OCI-M2 (cell line): ENCODE measurements around the gene ESR2.
A peak's percentile ranks its signal among the peaks of the same experiment; 100 is the strongest.
"Not testable (repeated sequence)": the region's sequence is repeated elsewhere in the genome, so short reads cannot be mapped to it uniquely, and the experiment has no call there.

Experiments
- DNase-seq: peaks from one replicate; lab custom pipeline; 2025; ENCODE audit not compliant: unreplicated experiment; lab: John Stamatoyannopoulos, UW

Gene ESR2

DNA sequence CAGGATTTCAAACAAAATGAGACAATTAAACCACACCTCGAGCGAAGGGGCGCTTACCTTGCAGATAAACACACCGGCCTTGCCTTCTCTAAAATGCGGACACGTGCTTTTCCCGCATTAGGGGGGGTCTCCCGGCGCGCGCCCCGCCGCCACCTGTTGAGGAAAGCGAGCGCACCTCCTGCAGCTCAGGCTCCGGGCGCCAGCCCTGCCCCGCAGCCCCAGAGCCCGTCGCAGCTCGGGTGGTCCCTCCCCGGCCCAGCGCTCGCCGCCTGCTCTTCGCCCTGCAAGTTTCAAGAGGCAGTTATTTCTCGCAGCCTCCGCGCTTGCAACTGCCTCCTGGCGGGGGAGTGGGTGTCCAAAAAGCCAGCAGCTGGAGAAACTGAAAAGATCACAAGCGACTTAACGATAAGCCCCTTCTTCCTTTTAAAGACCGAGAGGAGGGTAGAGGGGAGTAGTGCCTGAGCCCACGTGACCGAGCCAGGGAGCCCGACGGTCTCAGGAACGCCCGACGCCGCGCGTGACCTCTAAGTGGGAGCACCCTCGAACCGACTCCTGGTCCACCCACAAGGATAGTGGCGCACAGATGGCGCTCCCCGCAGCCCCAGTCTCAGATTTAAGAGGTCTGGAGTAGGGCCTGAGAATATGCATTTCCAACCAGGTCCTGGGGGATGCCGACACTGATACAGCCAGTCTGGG lies at the start of gene ESR2:
ESR2 (minus strand) TSS at position 396 of the 696 bp plus-strand sequence. CDS start 11,386 bp downstream, outside the sequence.
- no peak for DNase-seq

- DNase-seq: no peak
Measured at GRCh38 chr14:64340560-64341196, 46.5 kb upstream of the ESR2 start.

DNA sequence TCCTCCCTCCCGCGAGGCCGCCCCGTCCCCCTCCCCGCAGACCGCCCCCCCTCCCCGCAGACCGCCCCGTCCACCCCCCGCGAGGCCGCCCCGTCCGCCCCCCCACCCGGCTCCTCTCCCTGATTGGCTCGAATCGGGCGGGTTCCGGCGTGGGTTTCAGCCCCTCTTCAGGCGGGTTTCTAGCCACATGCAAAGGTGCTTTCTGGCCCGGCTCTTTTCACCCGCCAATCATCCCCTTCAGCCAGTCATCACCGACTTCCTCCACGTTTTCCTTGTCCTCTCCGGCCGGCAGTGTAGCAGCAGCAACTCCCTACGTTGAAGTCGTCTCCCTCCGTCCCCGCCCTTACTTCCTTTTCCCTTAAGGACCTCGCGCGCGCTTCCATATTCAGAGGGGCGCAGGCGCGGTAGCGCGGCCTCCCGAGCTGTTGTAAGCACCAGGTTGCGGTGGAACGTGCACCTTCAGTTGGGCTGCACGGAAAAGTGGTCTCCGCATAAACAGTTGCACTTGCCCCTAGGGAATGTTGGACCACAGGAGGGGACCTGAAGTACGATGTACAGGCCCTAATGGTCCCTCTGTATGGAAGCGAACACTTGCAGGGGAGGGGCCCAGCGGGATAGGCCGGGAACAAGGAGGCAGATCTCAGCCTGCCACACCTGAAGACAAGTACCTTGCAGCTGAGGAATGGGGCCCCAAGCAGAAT lies 44.6 kb upstream of the ESR2 start:
- DNase-seq: peak; percentile 82

DNA sequence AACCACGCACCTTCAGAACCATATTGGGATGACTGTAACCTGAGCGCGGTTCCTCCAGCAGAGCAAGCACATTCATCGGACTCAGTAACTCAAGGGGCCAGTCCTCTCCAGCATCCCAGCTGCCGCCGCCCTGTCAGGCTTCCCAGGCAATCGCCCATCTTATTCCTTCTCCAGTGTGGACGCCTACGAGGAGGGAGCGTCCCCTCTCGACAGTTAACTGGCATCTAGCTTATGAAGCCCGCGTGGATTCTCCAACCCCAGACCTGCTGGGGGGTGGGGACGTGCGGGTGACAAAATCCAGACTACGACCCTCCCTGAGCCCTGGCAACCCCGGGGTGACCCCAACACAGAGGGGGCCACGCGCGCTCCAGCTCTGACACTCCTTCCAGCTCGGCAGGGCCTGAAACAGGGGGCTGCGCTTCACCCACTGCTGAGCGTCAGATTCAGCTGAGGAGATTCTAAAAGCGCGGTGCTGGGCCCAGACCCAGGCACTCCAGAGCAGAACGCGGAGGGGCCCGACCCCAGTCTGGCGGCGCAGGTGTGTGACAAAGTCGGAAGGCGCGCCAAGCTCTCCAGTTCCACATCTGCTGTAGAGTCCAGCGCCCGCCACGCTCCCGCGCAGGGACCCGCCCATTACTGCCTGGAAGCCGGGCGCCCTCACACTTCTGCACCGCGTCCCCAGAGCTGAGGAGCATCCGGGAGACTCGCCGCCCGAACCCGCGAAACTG lies 43.9 kb upstream of the ESR2 start:
- DNase-seq: peak; percentile 82

DNA sequence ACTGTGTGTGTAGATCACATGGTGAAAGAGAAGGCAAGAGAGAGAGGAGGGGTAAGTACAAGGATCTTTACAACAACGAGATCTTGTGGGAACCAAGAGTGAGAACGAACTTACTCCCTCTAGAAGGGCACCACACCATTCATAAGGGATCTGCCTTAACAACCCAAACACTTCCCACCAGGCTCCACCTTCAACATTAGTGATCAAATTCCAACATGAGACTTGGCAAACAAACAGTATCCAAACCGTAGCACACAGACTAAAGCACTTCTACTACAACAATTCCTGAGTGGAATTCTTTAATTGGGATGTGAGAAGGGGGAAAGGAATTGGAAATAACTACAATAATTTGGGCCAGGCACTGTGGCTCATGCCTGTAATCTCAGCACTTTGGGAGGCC lies 35.0 kb upstream of the ESR2 start:
- DNase-seq: no peak

DNA sequence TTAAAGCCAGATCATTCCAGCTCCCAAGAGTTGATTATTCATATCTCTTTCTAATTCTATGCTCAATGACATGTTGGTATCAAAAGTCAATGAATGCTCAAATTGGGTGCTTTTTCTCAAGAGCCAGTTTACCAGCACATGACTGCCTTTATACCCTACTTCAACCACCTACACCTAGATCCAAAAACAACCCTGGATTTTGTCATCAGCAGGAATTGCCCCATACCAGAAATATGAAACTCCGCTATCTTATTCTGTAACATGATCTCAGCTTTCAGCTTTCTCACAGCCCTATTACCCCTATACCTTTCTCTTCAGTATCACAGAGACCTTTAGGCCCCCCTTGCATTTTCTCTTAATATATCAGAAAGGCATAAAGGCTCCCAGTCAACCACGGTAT lies 32.3 kb upstream of the ESR2 start:
- no peak for DNase-seq

GRCh38 chr14:64324895-64325294 lies 30.7 kb upstream of the ESR2 start:
- no peak for DNase-seq

DNA sequence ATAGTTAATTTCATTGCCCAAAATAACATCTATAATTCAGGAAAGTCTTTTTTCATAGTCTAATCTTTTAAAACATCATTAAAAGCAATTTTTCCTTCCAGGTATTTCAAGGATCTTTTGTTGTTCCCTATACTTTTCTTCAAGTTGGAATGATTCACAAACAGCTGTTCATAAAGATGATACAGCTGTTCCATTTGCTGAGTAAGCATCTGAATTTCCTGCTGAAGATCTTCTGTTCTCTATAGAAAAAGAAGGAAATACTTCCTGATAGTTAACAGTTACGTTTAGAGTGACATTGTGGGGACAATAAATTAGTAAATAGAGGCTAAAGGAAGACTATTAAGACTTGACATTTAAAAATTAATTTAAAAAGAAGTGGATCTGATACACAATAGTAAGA lies 30.3 kb upstream of the ESR2 start:
- no peak for DNase-seq

- not testable (repeated sequence) for DNase-seq
Measured at GRCh38 chr14:64320362-64320761, 26.2 kb upstream of the ESR2 start.

GRCh38 chr14:64318695-64319094 lies 24.5 kb upstream of the ESR2 start:
- DNase-seq: not testable (repeated sequence)

- DNase-seq: no peak
Measured at GRCh38 chr14:64303471-64303917, 9.3 kb upstream of the ESR2 start.

DNA sequence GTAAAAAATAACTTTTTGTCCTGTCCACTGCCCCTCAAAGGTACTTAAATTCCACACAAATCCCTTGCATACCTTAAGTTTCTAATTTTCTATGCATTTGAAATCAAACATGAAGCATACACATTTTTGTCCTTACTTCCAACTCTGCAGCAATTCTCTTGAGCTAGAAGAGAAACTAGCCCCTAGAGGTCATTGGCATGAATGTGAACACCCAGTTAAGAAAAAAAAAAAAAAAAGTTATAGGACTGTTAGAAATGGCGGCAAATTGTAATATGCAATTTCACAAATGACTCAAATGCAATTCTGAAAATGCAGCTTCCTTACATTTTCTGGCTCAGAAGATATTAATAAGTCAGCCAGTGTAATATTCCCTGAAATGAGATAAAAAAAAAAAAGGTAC lies 4.6 kb upstream of the ESR2 start:
- DNase-seq: no peak

- no peak for DNase-seq
Measured at GRCh38 chr14:64296561-64296960, 2.4 kb upstream of the ESR2 start.

DNA sequence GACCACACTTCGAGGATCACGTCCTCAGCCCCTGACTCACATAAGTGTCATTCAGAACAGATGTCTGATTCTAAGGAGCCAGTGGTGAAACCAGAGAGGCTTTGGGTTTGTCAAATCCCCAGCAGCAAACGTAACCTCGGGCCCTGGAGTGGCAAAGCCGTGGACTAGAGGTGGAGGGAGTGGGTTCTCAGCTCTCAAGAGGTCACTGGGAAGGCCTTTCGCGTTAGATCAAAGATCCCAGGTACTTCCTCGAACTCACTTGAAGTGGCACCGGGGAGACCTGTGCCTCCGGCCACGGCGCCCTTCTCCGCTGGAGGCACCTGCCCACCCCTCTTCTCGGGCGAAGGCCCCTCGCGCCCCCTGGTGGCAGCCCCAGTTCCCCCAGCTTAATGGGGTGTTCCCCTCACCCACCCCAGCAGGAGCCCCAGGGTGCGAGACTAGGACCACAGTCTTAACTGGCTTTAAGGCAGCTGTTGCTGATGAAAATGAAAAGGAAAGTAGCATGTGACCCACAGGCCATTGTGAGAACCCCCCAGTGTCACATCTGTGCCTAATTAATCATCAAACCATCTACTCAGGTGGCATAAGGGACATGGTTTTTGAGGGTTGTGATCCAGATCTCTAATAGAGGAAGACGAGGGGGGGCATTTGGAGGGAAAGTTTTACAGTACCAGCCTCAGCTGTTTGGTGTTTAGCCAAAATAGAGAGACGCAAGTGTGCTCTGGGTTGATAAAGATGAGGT lies 672 bp upstream of the ESR2 start:
- peak; percentile 56 for DNase-seq

- DNase-seq: no peak
Measured at GRCh38 chr14:64292197-64292596, 2.0 kb downstream of the ESR2 start.

DNA sequence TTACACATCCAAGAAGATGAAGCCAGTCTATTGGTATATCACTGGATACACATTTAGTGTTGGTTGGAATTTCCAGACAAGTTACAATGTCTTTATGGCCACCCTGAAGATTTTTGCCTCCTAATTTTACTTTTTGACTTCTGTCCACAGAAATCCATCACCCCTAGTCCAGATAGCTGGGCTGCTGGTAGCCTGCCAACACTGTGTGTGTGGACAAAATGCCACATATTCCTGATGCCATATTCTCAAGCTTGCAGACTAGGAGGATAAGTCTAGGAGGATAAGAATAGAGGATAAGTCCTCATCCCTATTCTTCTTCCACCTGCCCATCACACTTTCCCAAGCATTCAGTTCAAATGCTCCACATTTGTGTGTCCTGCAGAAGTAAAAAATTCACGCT lies 4.6 kb downstream of the ESR2 start:
- no peak for DNase-seq

DNA sequence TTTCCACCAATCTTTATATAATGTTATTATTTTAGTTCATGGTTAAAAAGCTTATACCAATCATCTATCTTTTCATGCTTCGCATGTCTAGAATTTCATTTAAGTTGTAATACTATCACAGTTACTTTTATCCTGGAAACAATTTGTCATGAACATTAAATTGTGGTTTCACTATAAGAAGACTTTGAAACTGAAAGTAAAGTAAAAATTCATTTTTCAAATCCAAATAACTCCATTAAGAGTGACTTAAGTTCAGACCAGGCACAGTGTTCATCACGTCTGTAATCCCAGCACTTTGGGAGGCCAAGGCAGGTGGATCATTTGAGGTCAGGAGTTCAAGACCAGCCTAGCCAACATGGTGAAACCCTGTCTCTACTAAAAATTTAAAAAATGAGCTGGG lies 12.4 kb downstream of the ESR2 start:
- DNase-seq: no peak

DNA sequence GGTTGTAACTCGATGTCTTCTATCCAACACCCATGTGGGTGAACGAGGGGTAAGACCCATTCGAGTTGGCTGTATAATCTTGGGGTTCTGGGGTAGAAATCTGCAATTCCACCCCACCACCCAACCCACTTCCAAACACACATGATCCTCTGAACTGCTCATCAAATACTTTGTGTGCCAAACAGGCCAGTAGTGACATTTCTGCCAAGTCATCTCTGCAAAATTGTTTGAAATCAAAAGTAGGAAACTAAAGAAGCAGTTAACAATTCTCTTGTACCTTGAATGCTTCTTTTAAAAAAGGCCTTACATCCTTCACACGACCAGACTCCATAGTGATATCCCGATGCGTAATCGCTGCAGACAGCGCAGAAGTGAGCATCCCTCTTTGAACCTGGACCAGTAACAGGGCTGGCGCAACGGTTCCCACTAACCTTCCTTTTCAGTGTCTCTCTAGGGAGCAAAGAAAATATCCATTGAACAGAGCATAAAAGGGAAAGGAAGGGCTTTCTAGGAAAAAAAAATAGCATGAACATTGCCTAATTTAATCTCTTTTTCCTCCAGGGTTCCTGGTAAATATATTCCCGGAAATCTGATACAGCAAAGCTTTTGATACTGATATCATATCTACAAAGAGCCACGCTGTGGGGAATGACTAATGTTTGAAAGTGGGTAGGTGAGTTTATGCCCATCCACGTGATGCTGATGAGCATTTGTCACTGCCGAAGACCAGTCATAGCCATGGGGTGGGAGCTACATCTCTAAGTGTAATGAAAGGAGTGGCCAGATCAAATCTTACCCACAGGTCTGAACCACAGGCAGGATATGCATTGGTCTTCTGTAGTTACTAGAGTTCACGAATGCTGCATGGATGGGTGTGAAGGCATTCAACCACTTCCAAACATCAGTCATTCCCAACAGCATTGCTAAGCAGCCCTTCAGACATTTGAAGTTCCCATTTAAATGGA lies 14.2 kb downstream of the ESR2 start:
- DNase-seq: no peak

DNA sequence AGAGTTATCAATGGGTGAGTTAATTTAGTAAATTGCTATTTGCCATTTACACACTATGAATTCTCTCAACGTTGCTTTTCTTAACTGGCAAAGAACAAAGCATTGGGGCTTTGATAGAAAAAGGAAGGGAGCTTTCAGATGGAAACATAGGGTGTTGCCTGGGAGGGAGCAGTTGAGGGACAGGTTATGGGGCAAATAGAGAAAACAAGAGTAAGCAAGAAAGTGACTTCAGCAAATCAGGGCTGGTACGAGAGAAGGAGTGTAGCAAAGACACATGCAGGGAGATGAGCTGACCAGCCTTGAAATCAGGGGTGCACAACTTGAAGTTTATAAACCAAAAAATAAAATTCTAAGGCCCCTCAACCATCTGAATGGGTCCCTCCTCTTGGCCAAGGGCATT lies 15.7 kb downstream of the ESR2 start:
- DNase-seq: no peak

GRCh38 chr14:64272019-64272418 lies 22.2 kb downstream of the ESR2 start:
- no peak for DNase-seq
